22Rv1 (cell line): Measurements from ENCODE around the gene LTN1.

Source experiments
- CTCF ChIP-seq: fragments of 450-650 bp; IDR thresholded peaks from 2 replicates; pipeline ENCODE4 v1.5.1; 2017; ENCODE audit warnings: mild to moderate bottlenecking
- ZFX ChIP-seq: fragments of 450-650 bp; IDR thresholded peaks from 2 replicates; pipeline ENCODE4 v1.6.1; 2017; ENCODE audit warnings: antibody characterized with exemption, borderline replicate concordance

DNA sequence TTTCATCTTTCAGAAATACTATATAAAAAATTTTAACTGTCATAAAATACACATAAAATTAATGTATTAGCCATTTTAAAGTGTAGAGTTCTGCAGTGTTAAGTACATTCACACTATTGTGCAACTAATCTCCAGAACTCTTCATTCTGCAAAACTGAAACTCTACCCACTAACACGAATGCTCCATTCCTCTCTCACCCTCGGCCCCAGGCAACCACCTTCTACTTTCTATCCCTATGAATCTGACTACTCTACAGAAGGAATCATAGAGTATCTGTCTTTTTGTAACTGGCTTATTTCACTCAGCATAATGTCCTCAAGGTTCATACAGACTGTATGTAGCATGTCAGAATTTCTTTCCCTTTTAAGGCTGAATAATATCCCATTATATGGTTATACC lies 43.4 kb downstream of the LTN1 start:
- TF ChIP-seq CTCF = no peak
- no peak for TF ChIP-seq ZFX
